Measurements from ENCODE around the gene CDH24.

- TF ChIP-seq, protein P1, sequence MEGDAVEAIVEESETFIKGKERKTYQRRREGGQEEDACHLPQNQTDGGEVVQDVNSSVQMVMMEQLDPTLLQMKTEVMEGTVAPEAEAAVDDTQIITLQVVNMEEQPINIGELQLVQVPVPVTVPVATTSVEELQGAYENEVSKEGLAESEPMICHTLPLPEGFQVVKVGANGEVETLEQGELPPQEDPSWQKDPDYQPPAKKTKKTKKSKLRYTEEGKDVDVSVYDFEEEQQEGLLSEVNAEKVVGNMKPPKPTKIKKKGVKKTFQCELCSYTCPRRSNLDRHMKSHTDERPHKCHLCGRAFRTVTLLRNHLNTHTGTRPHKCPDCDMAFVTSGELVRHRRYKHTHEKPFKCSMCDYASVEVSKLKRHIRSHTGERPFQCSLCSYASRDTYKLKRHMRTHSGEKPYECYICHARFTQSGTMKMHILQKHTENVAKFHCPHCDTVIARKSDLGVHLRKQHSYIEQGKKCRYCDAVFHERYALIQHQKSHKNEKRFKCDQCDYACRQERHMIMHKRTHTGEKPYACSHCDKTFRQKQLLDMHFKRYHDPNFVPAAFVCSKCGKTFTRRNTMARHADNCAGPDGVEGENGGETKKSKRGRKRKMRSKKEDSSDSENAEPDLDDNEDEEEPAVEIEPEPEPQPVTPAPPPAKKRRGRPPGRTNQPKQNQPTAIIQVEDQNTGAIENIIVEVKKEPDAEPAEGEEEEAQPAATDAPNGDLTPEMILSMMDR (IDR thresholded peaks at IDR 0.05), result no peak
- TF ChIP-seq POLR2A (IDR thresholded peaks at IDR 0.05), result no peak
These were observed 23.2 kb upstream of the CDH24 start for GRCh38 chr14:23080474-23080873.

All from right lobe of liver (tissue), 4 donors.